Ishikawa (cell line): ENCODE data around the gene CARD8.

Experiments
- CEBPB ChIP-seq: IDR thresholded peaks from 2 replicates; pipeline ENCODE4 v1.6.1; 2012
- CREB1 ChIP-seq: IDR thresholded peaks from 2 replicates; pipeline ENCODE4 v1.6.1; 2012; ENCODE audit warnings: low read depth
- EGR1 ChIP-seq: IDR thresholded peaks from 2 replicates; pipeline ENCODE4 v1.6.1; 2012
- EP300 ChIP-seq: IDR thresholded peaks from 2 replicates; pipeline ENCODE4 v1.6.1; 2012; ENCODE audit warnings: borderline replicate concordance
- FOXM1 ChIP-seq: IDR thresholded peaks from 2 replicates; pipeline ENCODE4 v1.6.1; 2012; ENCODE audit warnings: low read depth, borderline replicate concordance
- NFIC ChIP-seq: IDR thresholded peaks from 2 replicates; pipeline ENCODE4 v1.6.1; 2012
- RAD21 ChIP-seq: IDR thresholded peaks from 2 replicates; pipeline ENCODE4 v1.6.1; 2012; ENCODE audit warnings: low read depth
- TAF1 ChIP-seq: IDR thresholded peaks from 2 replicates; pipeline ENCODE4 v1.6.1; 2012; ENCODE audit warnings: low read depth, mild to moderate bottlenecking
- TCF12 ChIP-seq: IDR thresholded peaks from 2 replicates; pipeline ENCODE4 v1.6.1; 2012; ENCODE audit warnings: low read depth
- TEAD4 ChIP-seq: IDR thresholded peaks from 2 replicates; pipeline ENCODE4 v1.6.1; 2012
- YY1 ChIP-seq: IDR thresholded peaks from 2 replicates; pipeline ENCODE4 v1.6.1; 2012; ENCODE audit warnings: low read depth
- ZBTB7A ChIP-seq: IDR thresholded peaks from 2 replicates; pipeline ENCODE4 v1.6.1; 2012; ENCODE audit warnings: low read depth
- TF ChIP-seq, protein P1 (sequence below): IDR thresholded peaks from 2 replicates; pipeline ENCODE4 v1.6.1; 2012; ENCODE audit warnings: low read depth, mild to moderate bottlenecking
- TF ChIP-seq, protein P2 (sequence below): IDR thresholded peaks from 2 replicates; pipeline ENCODE4 v1.6.1; 2012
- TF ChIP-seq, protein P3 (sequence below): IDR thresholded peaks from 2 replicates; pipeline ENCODE4 v1.6.1; 2012

The CARD8 gene

DNA sequence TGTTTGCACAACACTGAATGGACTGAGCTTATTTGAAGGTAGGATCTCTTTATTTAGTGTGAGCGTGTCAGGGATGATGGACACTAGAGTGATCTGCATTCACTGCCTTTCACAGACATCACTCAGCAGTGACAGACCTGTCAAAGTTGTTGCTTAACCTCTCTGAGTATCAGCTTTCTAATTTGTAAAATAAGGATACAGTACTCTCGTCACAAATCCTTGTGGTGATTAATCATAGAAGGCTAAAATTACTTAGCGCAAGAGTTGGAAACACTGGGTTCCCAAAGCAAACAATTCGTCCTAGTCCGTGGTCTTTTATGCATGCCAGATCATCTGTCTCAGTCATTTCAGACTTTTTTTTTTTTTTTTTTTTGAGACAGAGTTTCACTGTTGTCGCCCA is 16.6 kb downstream of the CARD8 start:
- no peak for TF ChIP-seq ZBTB7A
- TF ChIP-seq RAD21, result no peak
- TF ChIP-seq, protein P1, sequence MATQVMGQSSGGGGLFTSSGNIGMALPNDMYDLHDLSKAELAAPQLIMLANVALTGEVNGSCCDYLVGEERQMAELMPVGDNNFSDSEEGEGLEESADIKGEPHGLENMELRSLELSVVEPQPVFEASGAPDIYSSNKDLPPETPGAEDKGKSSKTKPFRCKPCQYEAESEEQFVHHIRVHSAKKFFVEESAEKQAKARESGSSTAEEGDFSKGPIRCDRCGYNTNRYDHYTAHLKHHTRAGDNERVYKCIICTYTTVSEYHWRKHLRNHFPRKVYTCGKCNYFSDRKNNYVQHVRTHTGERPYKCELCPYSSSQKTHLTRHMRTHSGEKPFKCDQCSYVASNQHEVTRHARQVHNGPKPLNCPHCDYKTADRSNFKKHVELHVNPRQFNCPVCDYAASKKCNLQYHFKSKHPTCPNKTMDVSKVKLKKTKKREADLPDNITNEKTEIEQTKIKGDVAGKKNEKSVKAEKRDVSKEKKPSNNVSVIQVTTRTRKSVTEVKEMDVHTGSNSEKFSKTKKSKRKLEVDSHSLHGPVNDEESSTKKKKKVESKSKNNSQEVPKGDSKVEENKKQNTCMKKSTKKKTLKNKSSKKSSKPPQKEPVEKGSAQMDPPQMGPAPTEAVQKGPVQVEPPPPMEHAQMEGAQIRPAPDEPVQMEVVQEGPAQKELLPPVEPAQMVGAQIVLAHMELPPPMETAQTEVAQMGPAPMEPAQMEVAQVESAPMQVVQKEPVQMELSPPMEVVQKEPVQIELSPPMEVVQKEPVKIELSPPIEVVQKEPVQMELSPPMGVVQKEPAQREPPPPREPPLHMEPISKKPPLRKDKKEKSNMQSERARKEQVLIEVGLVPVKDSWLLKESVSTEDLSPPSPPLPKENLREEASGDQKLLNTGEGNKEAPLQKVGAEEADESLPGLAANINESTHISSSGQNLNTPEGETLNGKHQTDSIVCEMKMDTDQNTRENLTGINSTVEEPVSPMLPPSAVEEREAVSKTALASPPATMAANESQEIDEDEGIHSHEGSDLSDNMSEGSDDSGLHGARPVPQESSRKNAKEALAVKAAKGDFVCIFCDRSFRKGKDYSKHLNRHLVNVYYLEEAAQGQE, result no peak
- TF ChIP-seq TAF1, result no peak
- TF ChIP-seq FOXM1, result no peak
- TF ChIP-seq TEAD4, result no peak
- TF ChIP-seq CREB1, result no peak

DNA sequence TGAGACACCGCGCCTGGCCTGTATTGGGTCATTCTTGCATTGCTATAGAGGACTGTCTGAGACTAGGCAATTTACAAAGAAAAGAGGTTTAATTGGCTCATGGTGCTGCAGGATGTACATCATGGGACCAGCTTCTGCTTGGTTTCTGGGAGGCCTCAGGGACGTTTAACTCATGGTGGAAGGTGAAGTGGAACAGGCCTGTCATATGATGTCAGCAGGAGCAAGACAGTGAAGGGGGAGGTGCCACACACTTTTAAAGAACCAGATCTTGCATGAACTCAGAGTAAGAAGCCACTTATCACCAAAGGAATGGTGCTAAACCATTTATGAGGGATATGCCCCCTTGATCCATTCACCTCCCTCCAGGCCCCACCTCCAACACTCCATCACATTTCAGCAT is 18.7 kb downstream of the CARD8 start:
- no peak for TF ChIP-seq FOXM1
- no peak for TF ChIP-seq TCF12
- TF ChIP-seq EGR1, result no peak
- TF ChIP-seq, protein P2, sequence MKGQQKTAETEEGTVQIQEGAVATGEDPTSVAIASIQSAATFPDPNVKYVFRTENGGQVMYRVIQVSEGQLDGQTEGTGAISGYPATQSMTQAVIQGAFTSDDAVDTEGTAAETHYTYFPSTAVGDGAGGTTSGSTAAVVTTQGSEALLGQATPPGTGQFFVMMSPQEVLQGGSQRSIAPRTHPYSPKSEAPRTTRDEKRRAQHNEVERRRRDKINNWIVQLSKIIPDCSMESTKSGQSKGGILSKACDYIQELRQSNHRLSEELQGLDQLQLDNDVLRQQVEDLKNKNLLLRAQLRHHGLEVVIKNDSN, result no peak
- TF ChIP-seq TAF1, result no peak
- TF ChIP-seq YY1, result no peak
- TF ChIP-seq, protein P3, sequence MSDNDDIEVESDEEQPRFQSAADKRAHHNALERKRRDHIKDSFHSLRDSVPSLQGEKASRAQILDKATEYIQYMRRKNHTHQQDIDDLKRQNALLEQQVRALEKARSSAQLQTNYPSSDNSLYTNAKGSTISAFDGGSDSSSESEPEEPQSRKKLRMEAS, result no peak
- TF ChIP-seq CEBPB, result no peak
- TF ChIP-seq NFIC, result no peak
- TF ChIP-seq, protein P1, result no peak
- TF ChIP-seq TEAD4, result no peak
- no peak for TF ChIP-seq EP300

DNA sequence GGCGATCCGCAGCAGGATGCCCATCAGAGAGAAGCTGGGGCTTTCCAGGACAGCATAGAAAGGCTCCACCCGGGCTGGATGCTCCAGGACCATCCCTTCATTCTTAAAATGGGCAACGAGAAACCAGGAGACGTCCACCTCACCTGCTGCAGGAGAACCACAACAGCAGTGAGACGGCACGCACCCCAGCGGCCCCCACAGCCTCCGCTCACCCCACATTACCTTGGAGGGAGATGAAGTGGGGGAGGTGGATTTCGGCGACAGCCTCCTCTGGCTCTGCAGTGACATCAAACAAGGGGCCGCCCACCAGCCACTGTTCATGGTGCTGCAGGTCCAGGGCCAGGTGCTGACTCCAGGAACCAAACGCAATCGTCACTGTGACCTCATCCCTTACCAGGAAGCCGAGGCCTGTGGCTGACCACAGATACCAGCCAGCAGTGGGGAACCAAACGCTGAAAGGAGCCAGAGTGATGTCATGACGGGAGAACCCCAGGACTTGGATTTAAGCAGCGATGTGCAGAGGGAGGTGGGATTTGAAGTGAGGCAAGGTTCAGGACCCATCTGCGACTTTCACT is 25.1 kb downstream of the CARD8 start:
- TF ChIP-seq TAF1 (no peak), TEAD4 (no peak), EP300 (no peak), CREB1 (no peak)
- TF ChIP-seq, protein P1, result no peak

DNA sequence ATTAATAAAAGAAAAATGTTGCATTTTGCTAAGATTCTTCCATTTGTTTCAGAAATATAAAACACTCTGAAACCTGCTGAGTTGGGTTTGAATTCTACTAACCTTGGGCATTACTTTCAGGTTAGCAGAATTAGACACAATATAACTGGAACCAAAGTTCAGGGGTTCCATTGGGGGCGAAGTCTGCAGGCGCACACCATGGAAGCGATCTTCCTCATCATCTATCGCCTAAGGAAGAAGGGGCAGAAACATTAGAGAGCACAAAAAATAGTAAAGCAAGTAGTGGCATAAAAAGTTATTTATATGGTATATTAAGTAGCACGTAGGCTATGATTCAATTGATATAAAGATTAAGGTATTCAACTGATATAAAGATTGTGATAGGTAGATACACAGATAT is 34.1 kb downstream of the CARD8 start:
- TF ChIP-seq CEBPB, result no peak
- TF ChIP-seq CREB1, result no peak
- TF ChIP-seq, protein P3, result no peak
- TF ChIP-seq ZBTB7A, result no peak
- TF ChIP-seq YY1, result no peak
- TF ChIP-seq, protein P1, result no peak
- no peak for TF ChIP-seq TEAD4
- TF ChIP-seq, protein P2, result no peak
- no peak for TF ChIP-seq TAF1
